Measurements from ENCODE around the gene ZNF195.
"Not testable (repeated sequence)": the region's sequence is repeated elsewhere in the genome, so short reads cannot be mapped to it uniquely, and the experiment has no call there.

- TF ChIP-seq POLR2A (IDR thresholded peaks at IDR 0.05); POLR2AphosphoS5 (IDR thresholded peaks at IDR 0.05); CTCF (IDR thresholded peaks at IDR 0.05 in 8 of 11, conservative IDR thresholded peaks at IDR 0.05 in 3 of 11): not testable (repeated sequence)
These were observed 18.3 kb upstream of the ZNF195 start for GRCh38 chr11:3397210-3397609.
